ENCODE measurements around the gene RAB27B. TPM values are rescaled to one million over a fixed set of nuclear protein-coding genes. Genes with fewer than 3 reads are reported as not detected.

The RAB27B gene
- total RNA-seq, 1 experiment from 2014 or later, result 0.87 TPM

GRCh38 chr18:54939361-54939917 is 111.2 kb downstream of the RAB27B start:
- no peak overlapping the region for H3K4me3 Mint-ChIP-seq
- H3K9me3 Mint-ChIP-seq, result no peaks in the 10 kb centered on the region
- DNase-seq (ENCODE audit: low spot score) (no peak), ATAC-seq (no peak)
- H3K27me3 Mint-ChIP-seq (ENCODE audit: low read depth), result no peaks in the 10 kb centered on the region
- no peaks in the 10 kb centered on the region for H3K36me3 Mint-ChIP-seq
- no peaks in the 10 kb centered on the region for H3K4me1 Mint-ChIP-seq
- ChIA-PET POLR2A (interaction anchor here (0.6 kb wide), 1 partner anchor 16 kb away, joined by 3 read pairs; no protein-coding TSS in a partner anchor), CTCF (no interaction called here)
- H3K27ac Mint-ChIP-seq, result no peak overlapping the region
- no peak for TF ChIP-seq ZBTB21 (CRISPR knock-in tag; IDR thresholded peaks at IDR 0.05; ENCODE audit: borderline replicate concordance)
- no peak for TF ChIP-seq EMX1 (CRISPR knock-in tag; IDR thresholded peaks at IDR 0.05)
- TF ChIP-seq ZSCAN18 (CRISPR knock-in tag; IDR thresholded peaks at IDR 0.05), result no peak
- no peak for TF ChIP-seq MAX (CRISPR knock-in tag; IDR thresholded peaks at IDR 0.05)
- TF ChIP-seq SOX15 (CRISPR knock-in tag; IDR thresholded peaks at IDR 0.05), result no peak
- TF ChIP-seq ZNF532 (CRISPR knock-in tag; IDR thresholded peaks at IDR 0.05; ENCODE audit: borderline replicate concordance), result no peak
- no peak for TF ChIP-seq SP1 (CRISPR knock-in tag; conservative IDR thresholded peaks at IDR 0.05)
- TF ChIP-seq IRF1 (CRISPR knock-in tag; IDR thresholded peaks at IDR 0.05), result no peak
- TF ChIP-seq USF1 (CRISPR knock-in tag; IDR thresholded peaks at IDR 0.05), result no peak
- no peak for TF ChIP-seq IRF2 (CRISPR knock-in tag; IDR thresholded peaks at IDR 0.05; ENCODE audit: borderline replicate concordance, low read depth)

GRCh38 chr18:54942144-54942543 is 113.9 kb downstream of the RAB27B start:
- Mint-ChIP-seq H3K36me3 (no peaks in the 10 kb centered on the region), H3K27ac (no peak overlapping the region), H3K4me3 (no peak overlapping the region), H3K9me3 (no peaks in the 10 kb centered on the region), H3K4me1 (peaks cover 7% of the 10 kb centered on the region), H3K27me3 (ENCODE audit: low read depth) (no peaks in the 10 kb centered on the region; the same call in 1 of the 2 replicates)
- DNase-seq (ENCODE audit: low spot score), result no peak
- ChIA-PET CTCF (no interaction called here), POLR2A (no interaction called here)
- ATAC-seq, result no peak
- TF ChIP-seq JUN (CRISPR knock-in tag; IDR thresholded peaks at IDR 0.05), result no peak
- no peak for TF ChIP-seq ZNF532 (CRISPR knock-in tag; IDR thresholded peaks at IDR 0.05; ENCODE audit: borderline replicate concordance)
- no peak for TF ChIP-seq MLX (CRISPR knock-in tag; IDR thresholded peaks at IDR 0.05)
- no peak for TF ChIP-seq ETV6 (CRISPR knock-in tag; IDR thresholded peaks at IDR 0.05)
- TF ChIP-seq HMGXB4 (CRISPR knock-in tag; IDR thresholded peaks at IDR 0.05), result no peak
- no peak for TF ChIP-seq FOXP4 (CRISPR knock-in tag; IDR thresholded peaks at IDR 0.05)
- TF ChIP-seq TP53 (CRISPR knock-in tag; IDR thresholded peaks at IDR 0.05), result no peak
- no peak for TF ChIP-seq MYBL2 (CRISPR knock-in tag; IDR thresholded peaks at IDR 0.05)
- no peak for TF ChIP-seq KAT7 (CRISPR knock-in tag; IDR thresholded peaks at IDR 0.05; ENCODE audit: borderline replicate concordance)

Data from WTC11 (cell line).